GM12878 (cell line): Measurements from ENCODE around the gene CNR1. TPM values are rescaled to one million over a fixed set of nuclear protein-coding genes. Genes with fewer than 3 reads are reported as not detected.

Experiments
- ATF2 ChIP-seq: IDR thresholded peaks from 2 replicates; pipeline ENCODE4 v1.6.1; 2012; ENCODE audit warnings: low read length, inconsistent platforms
- BMI1 ChIP-seq: fragments of 450-650 bp; IDR thresholded peaks from 2 replicates; pipeline ENCODE4 v1.6.1; 2016; ENCODE audit warnings: mild to moderate bottlenecking, moderate library complexity, borderline replicate concordance
- BRCA1 ChIP-seq: IDR thresholded peaks from 2 replicates; pipeline ENCODE4 v1.6.1; 2011; ENCODE audit warnings: low read depth, low read length, improper control_type of control experiment
- EED ChIP-seq: sonication (generic); IDR thresholded peaks from 2 replicates; pipeline ENCODE4 v1.6.1; 2016; ENCODE audit warnings: antibody characterized with exemption, low read depth
- HDGF ChIP-seq: fragments of 450-650 bp; IDR thresholded peaks from 2 replicates; pipeline ENCODE4 v1.6.1; 2016; ENCODE audit warnings: antibody characterized with exemption
- HSF1 ChIP-seq: fragments of 150-350 bp; IDR thresholded peaks from 2 replicates; pipeline ENCODE4 v1.6.1; 2014; ENCODE audit warnings: mild to moderate bottlenecking, low read depth, low read length
- KDM1A ChIP-seq: fragments of 200-600 bp; sonication (generic); IDR thresholded peaks from 2 replicates; pipeline ENCODE4 v1.6.1; 2016; ENCODE audit warnings: borderline replicate concordance
- MEF2A ChIP-seq: IDR thresholded peaks from 2 replicates; pipeline ENCODE4 v1.6.1; 2011; ENCODE audit warnings: low read depth, mild to moderate bottlenecking, low read length, moderate library complexity; ENCODE audit not compliant: insufficient read depth
- NBN ChIP-seq: fragments of 450-650 bp; IDR thresholded peaks from 2 replicates; pipeline ENCODE4 v1.6.1; 2016
- NFYA ChIP-seq: IDR thresholded peaks from 2 replicates; pipeline ENCODE4 v1.6.1; 2011; ENCODE audit warnings: low read depth, mild to moderate bottlenecking, low read length, improper control_type of control experiment, borderline replicate concordance
- PAX8 ChIP-seq: fragments of 450-650 bp; IDR thresholded peaks from 2 replicates; pipeline ENCODE4 v1.6.1; 2017; ENCODE audit warnings: mild to moderate bottlenecking, moderate library complexity
- PML ChIP-seq: IDR thresholded peaks from 2 replicates; pipeline ENCODE4 v1.6.1; 2012; ENCODE audit warnings: low read length, inconsistent platforms
- POLR2AphosphoS5 ChIP-seq: IDR thresholded peaks from 2 replicates; pipeline ENCODE4 v1.6.1; 2011; ENCODE audit warnings: mild to moderate bottlenecking, low read length, inconsistent platforms
- SPI1 ChIP-seq: IDR thresholded peaks from 2 replicates; pipeline ENCODE4 v1.6.1; 2011; ENCODE audit warnings: low read depth, mild to moderate bottlenecking, low read length, moderate library complexity, borderline replicate concordance; ENCODE audit not compliant: insufficient read depth
- ZBTB33 ChIP-seq: fragments of 450-650 bp; IDR thresholded peaks from 2 replicates; pipeline ENCODE4 v1.6.1; 2017; ENCODE audit warnings: mild to moderate bottlenecking
- polyA plus RNA-seq, 11 experiments: library from polyadenylated mRNA; depleted of rRNA in 4 of 11; unstranded in 6 of 11; stranded (reverse) in 5 of 11; fragments of >200 nt; fragmentation: Nextera tagmentation in 4 of 11; fragmentation: Illumina TruSeq in 1 of 11; extraction: Ambion mirVana in 4 of 11; extraction: Trizol in 1 of 11; gene quantifications; 1 replicate in 1 of 11; 2 replicates in 10 of 11; pipeline versions ENCODE4 v1.2.1 to v1.2.3, GENCODE V29; 2011 to 2016; ENCODE audit warnings: inconsistent platforms in 2 of 11, missing spikeins in 2 of 11, low read depth in 1 of 11
- total RNA-seq, 4 experiments: library from RNA; depleted of rRNA in 3 of 4; stranded (reverse); fragments of >200 nt in 3 of 4; fragmentation: Illumina TruSeq in 1 of 4; extraction: Trizol in 1 of 4; gene quantifications; 2 replicates each; pipeline versions ENCODE4 v1.2.1 to v1.2.3, GENCODE V29; 2013 to 2021
- TF ChIP-seq, protein P1 (sequence below): fragments of 450-650 bp; IDR thresholded peaks from 2 replicates; pipeline ENCODE4 v1.6.1; 2017; ENCODE audit warnings: mild to moderate bottlenecking, moderate library complexity
- TF ChIP-seq, protein P2 (sequence below): fragments of 450-650 bp; IDR thresholded peaks from 2 replicates; pipeline ENCODE4 v1.6.1; 2017; ENCODE audit warnings: mild to moderate bottlenecking, moderate library complexity

The CNR1 gene
- total and polyA plus RNA-seq, 10 of the 15 experiments (the other 5 are each of a cell fraction or from before 2014, with no cell fraction given), result 2.2 to 15.4 (median 8.5) TPM

DNA sequence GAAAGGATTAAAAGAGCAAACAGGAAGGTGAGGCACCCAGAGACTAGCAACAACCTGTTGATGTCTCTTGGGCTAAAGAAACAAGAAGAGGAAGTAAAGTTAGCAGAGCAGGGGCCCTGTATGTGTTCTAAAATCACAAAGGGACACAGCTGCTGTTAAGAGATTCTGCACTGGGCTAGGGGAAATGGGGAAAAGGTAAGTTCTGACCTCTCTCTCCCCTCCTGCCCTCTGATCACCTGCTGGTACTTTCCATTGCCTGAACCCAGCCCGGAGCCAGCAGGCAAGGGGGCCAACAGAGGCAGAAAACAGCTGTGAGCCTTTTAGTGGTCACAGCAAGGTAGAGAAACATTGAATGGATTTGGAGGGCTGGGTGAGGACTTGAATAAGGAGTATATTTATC lies 13.5 kb upstream of the CNR1 start (continued):
- TF ChIP-seq HSF1 (no peak), MEF2A (0 out of 2 replicates have a peak, but pooled peaks have one; percentile 21), ZBTB33 (no peak), POLR2AphosphoS5 (no peak), SPI1 (0 out of 2 replicates have a peak, but pooled peaks have one; percentile 15), NFYA (no peak), NBN (peak; percentile 70), ATF2 (0 out of 2 replicates have a peak, but pooled peaks have one; percentile 35), PAX8 (no peak), HDGF (no peak; the same call in 1 of the 2 replicates), BMI1 (peak; percentile 30; the same call in 1 of the 2 replicates), BRCA1 (no peak), PML (peak; percentile 59; the same call in 1 of the 2 replicates), KDM1A (no peak), EED (peak; percentile 64; the same call in 1 of the 2 replicates)
- TF ChIP-seq, protein P1, sequence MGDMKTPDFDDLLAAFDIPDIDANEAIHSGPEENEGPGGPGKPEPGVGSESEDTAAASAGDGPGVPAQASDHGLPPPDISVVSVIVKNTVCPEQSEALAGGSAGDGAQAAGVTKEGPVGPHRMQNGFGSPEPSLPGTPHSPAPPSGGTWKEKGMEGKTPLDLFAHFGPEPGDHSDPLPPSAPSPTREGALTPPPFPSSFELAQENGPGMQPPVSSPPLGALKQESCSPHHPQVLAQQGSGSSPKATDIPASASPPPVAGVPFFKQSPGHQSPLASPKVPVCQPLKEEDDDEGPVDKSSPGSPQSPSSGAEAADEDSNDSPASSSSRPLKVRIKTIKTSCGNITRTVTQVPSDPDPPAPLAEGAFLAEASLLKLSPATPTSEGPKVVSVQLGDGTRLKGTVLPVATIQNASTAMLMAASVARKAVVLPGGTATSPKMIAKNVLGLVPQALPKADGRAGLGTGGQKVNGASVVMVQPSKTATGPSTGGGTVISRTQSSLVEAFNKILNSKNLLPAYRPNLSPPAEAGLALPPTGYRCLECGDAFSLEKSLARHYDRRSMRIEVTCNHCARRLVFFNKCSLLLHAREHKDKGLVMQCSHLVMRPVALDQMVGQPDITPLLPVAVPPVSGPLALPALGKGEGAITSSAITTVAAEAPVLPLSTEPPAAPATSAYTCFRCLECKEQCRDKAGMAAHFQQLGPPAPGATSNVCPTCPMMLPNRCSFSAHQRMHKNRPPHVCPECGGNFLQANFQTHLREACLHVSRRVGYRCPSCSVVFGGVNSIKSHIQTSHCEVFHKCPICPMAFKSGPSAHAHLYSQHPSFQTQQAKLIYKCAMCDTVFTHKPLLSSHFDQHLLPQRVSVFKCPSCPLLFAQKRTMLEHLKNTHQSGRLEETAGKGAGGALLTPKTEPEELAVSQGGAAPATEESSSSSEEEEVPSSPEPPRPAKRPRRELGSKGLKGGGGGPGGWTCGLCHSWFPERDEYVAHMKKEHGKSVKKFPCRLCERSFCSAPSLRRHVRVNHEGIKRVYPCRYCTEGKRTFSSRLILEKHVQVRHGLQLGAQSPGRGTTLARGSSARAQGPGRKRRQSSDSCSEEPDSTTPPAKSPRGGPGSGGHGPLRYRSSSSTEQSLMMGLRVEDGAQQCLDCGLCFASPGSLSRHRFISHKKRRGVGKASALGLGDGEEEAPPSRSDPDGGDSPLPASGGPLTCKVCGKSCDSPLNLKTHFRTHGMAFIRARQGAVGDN, result peak; percentile 54; the same call in 1 of the 2 replicates
- TF ChIP-seq, protein P2, sequence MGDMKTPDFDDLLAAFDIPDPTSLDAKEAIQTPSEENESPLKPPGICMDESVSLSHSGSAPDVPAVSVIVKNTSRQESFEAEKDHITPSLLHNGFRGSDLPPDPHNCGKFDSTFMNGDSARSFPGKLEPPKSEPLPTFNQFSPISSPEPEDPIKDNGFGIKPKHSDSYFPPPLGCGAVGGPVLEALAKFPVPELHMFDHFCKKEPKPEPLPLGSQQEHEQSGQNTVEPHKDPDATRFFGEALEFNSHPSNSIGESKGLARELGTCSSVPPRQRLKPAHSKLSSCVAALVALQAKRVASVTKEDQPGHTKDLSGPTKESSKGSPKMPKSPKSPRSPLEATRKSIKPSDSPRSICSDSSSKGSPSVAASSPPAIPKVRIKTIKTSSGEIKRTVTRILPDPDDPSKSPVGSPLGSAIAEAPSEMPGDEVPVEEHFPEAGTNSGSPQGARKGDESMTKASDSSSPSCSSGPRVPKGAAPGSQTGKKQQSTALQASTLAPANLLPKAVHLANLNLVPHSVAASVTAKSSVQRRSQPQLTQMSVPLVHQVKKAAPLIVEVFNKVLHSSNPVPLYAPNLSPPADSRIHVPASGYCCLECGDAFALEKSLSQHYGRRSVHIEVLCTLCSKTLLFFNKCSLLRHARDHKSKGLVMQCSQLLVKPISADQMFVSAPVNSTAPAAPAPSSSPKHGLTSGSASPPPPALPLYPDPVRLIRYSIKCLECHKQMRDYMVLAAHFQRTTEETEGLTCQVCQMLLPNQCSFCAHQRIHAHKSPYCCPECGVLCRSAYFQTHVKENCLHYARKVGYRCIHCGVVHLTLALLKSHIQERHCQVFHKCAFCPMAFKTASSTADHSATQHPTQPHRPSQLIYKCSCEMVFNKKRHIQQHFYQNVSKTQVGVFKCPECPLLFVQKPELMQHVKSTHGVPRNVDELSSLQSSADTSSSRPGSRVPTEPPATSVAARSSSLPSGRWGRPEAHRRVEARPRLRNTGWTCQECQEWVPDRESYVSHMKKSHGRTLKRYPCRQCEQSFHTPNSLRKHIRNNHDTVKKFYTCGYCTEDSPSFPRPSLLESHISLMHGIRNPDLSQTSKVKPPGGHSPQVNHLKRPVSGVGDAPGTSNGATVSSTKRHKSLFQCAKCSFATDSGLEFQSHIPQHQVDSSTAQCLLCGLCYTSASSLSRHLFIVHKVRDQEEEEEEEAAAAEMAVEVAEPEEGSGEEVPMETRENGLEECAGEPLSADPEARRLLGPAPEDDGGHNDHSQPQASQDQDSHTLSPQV, result no peak
